ENCODE measurements around the gene TTC28.

TTC28 gene

GRCh38 chr22:27976586-27976985 lies 703.1 kb downstream of the TTC28 start:
- DNase-seq: no peak

DNA sequence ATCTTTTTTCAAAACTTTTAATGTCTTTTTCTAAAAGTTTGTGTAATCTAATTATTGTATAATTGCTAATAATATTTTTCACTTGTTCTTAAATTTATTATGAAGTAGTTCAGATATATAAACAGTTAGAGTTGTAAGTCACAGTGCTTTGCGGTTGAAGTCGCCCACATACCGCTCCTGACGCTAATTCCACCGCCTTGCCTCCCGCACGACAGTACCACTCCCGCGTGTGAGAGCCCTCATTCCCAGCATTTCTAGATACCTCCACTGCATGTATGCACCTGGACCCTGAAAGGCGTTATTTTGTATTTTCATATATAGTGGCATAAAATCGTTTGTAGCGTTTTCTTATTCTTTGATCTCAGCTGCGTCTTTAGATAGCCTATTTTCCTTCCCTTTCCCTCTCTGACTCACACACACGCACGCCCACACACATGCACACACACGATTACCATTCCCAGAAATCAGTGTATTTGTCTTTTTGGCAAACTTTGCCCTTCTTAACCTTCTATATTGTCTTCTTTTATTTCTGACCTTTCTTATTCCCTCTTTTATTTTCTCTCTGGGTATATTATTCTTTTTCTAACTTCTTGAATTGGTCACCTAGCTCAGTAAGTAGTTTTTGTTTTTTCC lies 704.1 kb downstream of the TTC28 start:
- no peak for DNase-seq

DNA sequence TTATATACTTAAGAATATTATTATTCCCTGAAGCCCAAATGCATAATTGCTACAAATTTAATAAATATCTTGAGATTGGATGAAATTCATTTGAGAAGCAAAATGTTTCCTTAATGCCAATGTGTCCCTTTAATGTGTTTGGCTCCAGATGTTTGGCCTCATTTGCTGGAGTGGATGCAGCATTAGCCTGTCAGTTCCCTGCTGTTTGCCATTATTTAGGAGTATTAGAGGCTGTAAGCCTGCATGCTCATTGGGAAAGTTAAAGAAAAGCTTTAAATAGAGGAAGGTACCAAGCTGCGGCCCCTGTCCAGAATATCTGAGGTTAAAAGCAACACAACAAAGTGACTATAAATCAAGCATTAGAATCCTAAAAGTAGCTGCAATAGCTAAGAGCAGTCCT lies 705.8 kb downstream of the TTC28 start:
- no peak for DNase-seq

- DNase-seq: no peak
Observed at GRCh38 chr22:27972732-27973698, 706.6 kb downstream of the TTC28 start.

- no peak for DNase-seq
Observed at GRCh38 chr22:27971926-27972325, 707.7 kb downstream of the TTC28 start.

DNA sequence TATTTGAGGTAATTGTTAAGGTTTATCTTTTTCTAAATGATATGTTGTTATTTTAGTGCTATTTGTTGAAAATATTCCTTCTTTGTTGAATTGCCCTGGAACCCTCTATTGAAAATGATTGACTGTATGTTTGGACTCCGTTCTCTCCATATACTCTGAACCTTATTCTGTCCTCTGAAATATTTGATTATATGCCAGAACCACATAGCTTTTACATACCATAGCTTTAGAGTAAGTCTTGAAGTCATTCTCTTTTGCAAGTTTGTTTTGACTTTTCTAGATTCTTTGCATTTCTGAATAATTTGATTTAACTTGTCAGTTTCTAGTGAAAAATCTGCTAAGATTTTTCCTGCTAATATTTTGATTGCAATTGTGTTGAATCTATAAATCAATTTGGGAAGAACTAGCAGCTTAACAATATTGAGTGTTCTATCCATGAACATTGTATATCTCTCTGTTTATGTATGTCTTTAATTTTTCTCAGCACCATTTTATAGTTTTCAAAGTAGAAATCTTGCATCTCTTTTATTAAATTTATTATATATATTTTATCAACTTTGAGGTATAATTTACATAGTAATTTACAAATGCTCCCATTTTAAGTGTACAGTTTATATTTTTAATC lies 708.9 kb downstream of the TTC28 start:
- no peak for DNase-seq

GRCh38 chr22:27966168-27967064 lies 713.2 kb downstream of the TTC28 start:
- DNase-seq: no peak

GRCh38 chr22:27962268-27963044 lies 717.2 kb downstream of the TTC28 start:
- DNase-seq: no peak

- no peak for DNase-seq
Observed at GRCh38 chr22:27961680-27962079, 718.0 kb downstream of the TTC28 start.

GRCh38 chr22:27961182-27961581 lies 718.5 kb downstream of the TTC28 start:
- no peak for DNase-seq

- no peak for DNase-seq
Observed at GRCh38 chr22:27959335-27960090, 720.1 kb downstream of the TTC28 start.

GRCh38 chr22:27952779-27953178 lies 726.9 kb downstream of the TTC28 start:
- no peak for DNase-seq

- no peak for DNase-seq
Observed at GRCh38 chr22:27952091-27952490, 727.5 kb downstream of the TTC28 start.

DNA sequence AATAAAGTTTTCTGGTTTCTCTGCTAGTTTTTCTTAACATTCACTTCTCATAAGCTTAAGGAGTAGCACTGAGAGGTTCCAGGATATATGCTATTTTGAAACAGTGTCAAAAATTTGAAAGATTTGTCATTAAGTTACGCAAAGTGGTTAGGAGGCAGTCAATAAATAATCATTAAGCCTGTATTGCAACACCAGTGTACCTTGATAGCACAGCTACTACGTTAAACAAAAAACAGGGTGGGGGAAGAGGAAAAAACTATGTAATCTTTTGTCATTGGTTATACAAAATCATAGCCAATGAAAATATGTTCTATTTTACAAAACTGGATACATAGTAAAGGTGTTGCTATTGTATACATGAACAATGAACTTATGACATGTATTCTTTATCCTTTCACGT lies 730.2 kb downstream of the TTC28 start:
- no peak for DNase-seq

DNA sequence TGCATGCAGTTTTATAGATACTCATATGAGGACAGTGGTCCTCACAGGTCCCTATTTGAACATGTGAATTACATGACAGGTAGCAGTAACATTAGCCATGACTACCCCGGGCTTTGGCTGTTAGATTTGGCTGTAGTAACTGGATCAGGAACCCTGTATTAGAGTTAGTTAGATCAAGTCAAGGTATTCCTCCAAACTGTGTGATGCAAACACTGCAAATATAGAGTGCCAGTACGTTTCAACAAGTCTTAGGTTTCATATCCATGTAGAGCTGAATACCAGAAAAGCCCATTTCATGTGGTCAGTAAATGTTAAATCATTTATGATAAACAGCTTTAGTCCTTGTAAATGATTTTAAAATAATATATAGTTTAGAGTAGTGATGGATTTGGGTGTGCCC lies 731.1 kb downstream of the TTC28 start:
- DNase-seq: no peak

DNA sequence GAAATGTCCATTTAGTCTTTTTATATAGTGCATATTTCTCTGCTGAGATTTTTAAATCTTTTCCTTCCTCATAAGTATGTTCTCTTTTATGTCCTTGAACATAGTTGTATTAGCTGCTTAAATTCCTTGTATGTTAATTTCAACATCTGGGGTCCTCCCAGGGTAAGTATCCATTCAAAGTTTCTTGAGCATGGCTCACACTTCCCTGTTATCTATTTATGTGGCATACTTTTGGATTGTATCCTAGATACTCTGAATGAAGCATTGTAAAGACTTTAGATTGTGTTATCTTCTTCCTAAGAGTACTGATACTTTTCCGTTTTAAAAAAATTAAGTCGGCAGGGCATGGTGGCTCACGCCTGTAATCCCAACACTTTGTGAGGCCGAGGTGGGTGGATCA lies 732.2 kb downstream of the TTC28 start:
- DNase-seq: no peak

GRCh38 chr22:27941143-27941542 lies 738.5 kb downstream of the TTC28 start:
- no peak for DNase-seq

GRCh38 chr22:27937453-27937852 lies 742.2 kb downstream of the TTC28 start:
- no peak for DNase-seq

DNA sequence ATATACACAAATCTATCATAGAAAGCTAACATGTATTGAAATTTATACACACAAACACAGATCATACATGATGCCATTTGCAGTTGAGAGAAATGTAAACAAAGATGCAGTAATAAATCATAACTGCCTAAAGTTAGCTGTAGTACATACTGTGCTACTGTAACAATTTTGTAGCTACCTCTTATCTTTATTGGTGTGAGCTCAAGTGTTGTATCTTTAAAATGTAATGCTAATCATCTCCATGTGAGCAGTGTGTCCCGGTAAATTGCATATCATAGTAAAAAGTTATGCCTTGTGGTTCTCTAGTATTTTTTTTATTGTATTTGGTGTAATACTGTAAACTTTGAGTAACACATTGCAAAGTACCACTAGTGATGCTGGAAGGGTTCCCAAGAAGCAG lies 743.7 kb downstream of the TTC28 start:
- DNase-seq: no peak

DNA sequence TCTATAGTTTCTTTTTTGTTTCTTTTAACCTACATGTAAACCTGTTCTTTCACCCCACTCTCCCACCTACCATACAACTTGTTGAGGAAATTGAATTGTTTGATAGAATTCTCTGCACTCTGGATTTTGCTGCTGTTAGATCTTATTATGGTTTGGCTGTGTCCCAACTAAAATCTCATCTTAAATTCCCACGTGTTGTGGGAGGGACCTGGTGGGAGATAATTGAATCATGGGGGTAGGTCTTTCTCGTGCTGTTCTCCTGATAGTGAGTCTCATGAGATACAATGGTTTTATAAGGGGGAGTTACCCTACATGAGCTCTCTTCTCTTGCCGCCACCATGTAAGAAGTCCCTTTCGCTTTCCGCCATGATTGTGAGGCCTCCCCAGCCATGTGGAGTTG lies 745.6 kb downstream of the TTC28 start:
- DNase-seq: no peak

Data from NCI-H1048 (cell line).